Measurements from ENCODE around the gene MYL9.

DNA sequence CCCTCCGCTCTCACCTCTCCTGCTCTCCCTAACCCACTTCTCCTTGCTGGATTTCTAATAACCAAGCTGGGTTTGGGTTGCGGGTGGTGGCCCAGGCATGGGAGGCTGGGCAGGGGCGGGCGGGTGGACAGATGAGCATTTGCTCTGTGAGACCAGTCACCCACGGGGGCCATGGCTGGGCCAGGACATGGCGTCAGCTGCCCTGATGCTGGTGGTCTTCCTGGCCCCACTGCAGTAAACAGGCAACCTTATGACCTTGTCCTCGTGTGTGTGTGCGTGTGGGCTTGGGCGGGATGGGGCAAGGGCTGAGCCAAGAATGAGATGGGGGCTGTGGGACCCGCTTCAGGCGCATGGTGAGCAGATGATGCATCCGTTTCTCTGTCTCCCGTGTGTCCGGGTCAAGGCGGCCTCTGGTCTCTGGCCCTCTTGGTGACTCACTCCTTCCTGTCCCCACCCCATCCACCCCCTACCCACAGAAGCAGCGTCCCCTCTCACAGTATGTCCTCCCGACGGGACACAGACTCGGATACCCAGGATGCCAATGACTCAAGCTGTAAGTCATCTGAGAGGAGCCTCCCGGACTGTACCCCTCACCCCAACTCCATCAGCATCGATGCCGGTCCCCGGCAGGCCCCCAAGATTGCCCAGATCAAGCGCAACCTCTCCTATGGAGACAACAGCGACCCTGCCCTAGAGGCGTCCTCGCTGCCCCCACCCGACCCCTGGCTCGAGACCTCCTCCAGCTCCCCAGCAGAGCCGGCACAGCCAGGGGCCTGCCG lies 41.4 kb upstream of the MYL9 start:
- peak; percentile 42; the same call in 1 of the 2 replicates for TF ChIP-seq JUND (IDR thresholded peaks at IDR 0.05)
- TF ChIP-seq RAD21 (IDR thresholded peaks at IDR 0.05; ENCODE audit: low read length) = no peak

All from SK-N-SH (cell line).